Measurements from ENCODE around the gene PITPNM2.

DNA sequence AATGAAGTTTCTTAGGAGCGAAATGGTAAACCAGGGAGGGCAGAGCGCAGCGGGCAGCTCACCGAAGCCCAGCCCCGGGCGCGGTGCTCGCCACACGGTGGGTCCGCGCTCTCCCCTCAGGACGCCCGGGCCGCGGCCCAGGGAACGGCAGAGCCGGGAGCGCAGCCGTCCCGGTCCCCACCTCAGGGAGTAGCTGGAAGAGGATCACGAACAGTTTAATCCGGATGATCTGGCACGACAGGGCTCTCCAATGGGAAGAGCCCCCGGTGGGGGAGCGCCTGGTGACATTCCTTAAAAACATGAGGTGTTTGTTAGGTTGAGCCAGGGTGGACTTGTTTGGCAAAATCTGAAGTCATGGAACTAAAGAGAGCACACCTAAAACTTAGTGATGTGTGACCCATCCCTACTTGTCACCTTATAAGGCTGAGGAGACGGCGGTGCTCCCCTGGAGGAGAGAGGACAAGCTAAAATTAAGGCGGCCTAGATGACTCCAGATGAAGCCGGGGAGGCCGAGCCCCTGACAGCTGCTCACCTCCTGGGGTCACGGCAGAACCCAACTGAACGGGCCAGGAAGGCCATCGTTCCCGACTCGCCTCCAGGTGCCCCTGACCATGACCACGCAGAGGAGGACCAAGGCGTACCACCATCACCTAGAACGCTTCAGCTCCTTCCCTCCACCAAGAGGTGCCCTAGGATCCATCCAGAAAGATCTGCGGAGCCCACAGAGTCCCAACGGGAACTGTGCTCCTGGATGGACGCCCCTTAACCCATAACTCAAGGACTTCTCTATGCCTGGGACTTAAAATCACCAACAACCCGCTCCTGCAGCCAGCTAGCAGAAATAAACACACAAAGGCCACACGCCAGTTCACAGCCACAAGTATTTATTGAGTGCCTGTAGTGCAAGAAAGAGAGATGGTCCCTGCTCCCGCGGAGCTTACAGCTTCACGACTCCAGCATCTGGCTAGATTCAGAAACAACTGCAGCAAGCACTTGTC, 866 bp upstream of the PITPNM2 start:
- TF ChIP-seq POLR2A (IDR thresholded peaks at IDR 0.05), result no peak
- TF ChIP-seq, protein P1, sequence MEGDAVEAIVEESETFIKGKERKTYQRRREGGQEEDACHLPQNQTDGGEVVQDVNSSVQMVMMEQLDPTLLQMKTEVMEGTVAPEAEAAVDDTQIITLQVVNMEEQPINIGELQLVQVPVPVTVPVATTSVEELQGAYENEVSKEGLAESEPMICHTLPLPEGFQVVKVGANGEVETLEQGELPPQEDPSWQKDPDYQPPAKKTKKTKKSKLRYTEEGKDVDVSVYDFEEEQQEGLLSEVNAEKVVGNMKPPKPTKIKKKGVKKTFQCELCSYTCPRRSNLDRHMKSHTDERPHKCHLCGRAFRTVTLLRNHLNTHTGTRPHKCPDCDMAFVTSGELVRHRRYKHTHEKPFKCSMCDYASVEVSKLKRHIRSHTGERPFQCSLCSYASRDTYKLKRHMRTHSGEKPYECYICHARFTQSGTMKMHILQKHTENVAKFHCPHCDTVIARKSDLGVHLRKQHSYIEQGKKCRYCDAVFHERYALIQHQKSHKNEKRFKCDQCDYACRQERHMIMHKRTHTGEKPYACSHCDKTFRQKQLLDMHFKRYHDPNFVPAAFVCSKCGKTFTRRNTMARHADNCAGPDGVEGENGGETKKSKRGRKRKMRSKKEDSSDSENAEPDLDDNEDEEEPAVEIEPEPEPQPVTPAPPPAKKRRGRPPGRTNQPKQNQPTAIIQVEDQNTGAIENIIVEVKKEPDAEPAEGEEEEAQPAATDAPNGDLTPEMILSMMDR (IDR thresholded peaks at IDR 0.05), result no peak
